GM08714 (cell line): ENCODE data around the gene HDAC6.
"Not testable (repeated sequence)": the region's sequence is repeated elsewhere in the genome, so short reads cannot be mapped to it uniquely, and the experiment has no call there.

Experiments used
- H3K4me3 ChIP-seq: fragments of 200-500 bp; sonication (Bioruptor generic); 2 replicates; pipeline ENCODE4 v1.5.1; 2014; ENCODE audit warnings: mild to moderate bottlenecking, low read length, inconsistent platforms
- ZNF274 ChIP-seq: IDR thresholded peaks from 2 replicates; pipeline ENCODE4 v1.6.1; 2012; ENCODE audit warnings: mild to moderate bottlenecking, low read depth, low read length

The HDAC6 gene

GRCh38 chrX:48826876-48827653, 25.2 kb downstream of the HDAC6 start:
- TF ChIP-seq ZNF274: no peak

GRCh38 chrX:48827654-48827968, 25.7 kb downstream of the HDAC6 start:
- H3K4me3 ChIP-seq: no peak overlapping the region
- TF ChIP-seq ZNF274: no peak

More at GRCh38 chrX:48826876-48827653, 25.2 kb downstream of the HDAC6 start:
- H3K4me3 ChIP-seq: no peak overlapping the region

GRCh38 chrX:48829016-48829735, 27.3 kb downstream of the HDAC6 start:
- TF ChIP-seq ZNF274: no peak
- H3K4me3 ChIP-seq: no peak overlapping the region

- no peak for TF ChIP-seq ZNF274
- no peak overlapping the region for H3K4me3 ChIP-seq
Measured at GRCh38 chrX:48831136-48831908, 29.5 kb downstream of the HDAC6 start.

- no peak for TF ChIP-seq ZNF274
- no peak overlapping the region for H3K4me3 ChIP-seq
Measured at GRCh38 chrX:48831909-48832291, 30.0 kb downstream of the HDAC6 start.

GRCh38 chrX:48833542-48834138, 31.8 kb downstream of the HDAC6 start:
- H3K4me3 ChIP-seq: no peak overlapping the region

GRCh38 chrX:48834383-48834709, 32.5 kb downstream of the HDAC6 start:
- TF ChIP-seq ZNF274: no peak
- no peak overlapping the region for H3K4me3 ChIP-seq

More at GRCh38 chrX:48833542-48834138, 31.8 kb downstream of the HDAC6 start:
- no peak for TF ChIP-seq ZNF274

- TF ChIP-seq ZNF274: no peak
- no peak within 1 kb of the TSS for H3K4me3 ChIP-seq
Measured at GRCh38 chrX:48835524-48836329, 33.9 kb downstream of the HDAC6 start, which contains the start of gene PCSK1N. Gene PCSK1N (minus strand): TSS chrX:48835610. CDS start chrX:48835532, 78 bp downstream.

- TF ChIP-seq ZNF274: no peak
- no peak overlapping the region for H3K4me3 ChIP-seq
Measured at GRCh38 chrX:48839686-48840085, 37.8 kb downstream of the HDAC6 start.

- no peak overlapping the region for H3K4me3 ChIP-seq
- no peak for TF ChIP-seq ZNF274
Measured at GRCh38 chrX:48848847-48849246, 47.0 kb downstream of the HDAC6 start.

GRCh38 chrX:48852857-48853256, 51.0 kb downstream of the HDAC6 start:
- no peak for TF ChIP-seq ZNF274
- no peak overlapping the region for H3K4me3 ChIP-seq

- not testable (repeated sequence) for H3K4me3 ChIP-seq
Measured at GRCh38 chrX:48853494-48853893, 51.6 kb downstream of the HDAC6 start.

GRCh38 chrX:48854121-48854804, 52.4 kb downstream of the HDAC6 start:
- not testable (repeated sequence) for H3K4me3 ChIP-seq
